ENCODE data around the gene ATP2C2. TPM values are rescaled to one million over a fixed set of nuclear protein-coding genes. Genes with fewer than 3 reads are reported as not detected.

Gene ATP2C2
- total RNA-seq, 1 experiment from 2014 or later = 4.0 TPM

GRCh38 chr16:84354306-84354705, 14.0 kb upstream of the ATP2C2 start:
- no peak overlapping the region for H3T11ph ChIP-seq (ENCODE audit: low read length)
- H3K23me2 ChIP-seq (ENCODE audit: insufficient read length, low read depth, low read length, poor library complexity, severe bottlenecking) = no peaks in the 10 kb centered on the region
- H3K27ac Mint-ChIP-seq = no peak overlapping the region
- H3K27me3 ChIP-seq (ENCODE audit: insufficient read depth, low read length) = no peaks in the 10 kb centered on the region
- no peak overlapping the region for H2BK20ac ChIP-seq (ENCODE audit: low read depth, low read length, poor library complexity, severe bottlenecking)
- no peak overlapping the region for H3K4me2 ChIP-seq (ENCODE audit: insufficient read depth, insufficient read length, low read length)
- H2BK12ac ChIP-seq (ENCODE audit: insufficient read length, low read depth, low read length) = no peak overlapping the region
- no peak for TF ChIP-seq CTCF (conservative IDR thresholded peaks at IDR 0.05)
- H3K27me3 Mint-ChIP-seq (ENCODE audit: low read depth) = peaks cover 4% of the 10 kb centered on the region
- no peak for DNase-seq
- no peaks in the 10 kb centered on the region for H3K9me3 ChIP-seq (ENCODE audit: control insufficient read depth, low read depth, low read length)
- no peak overlapping the region for H2BK5ac ChIP-seq (ENCODE audit: insufficient read length, low read length)
- H3K14ac ChIP-seq (ENCODE audit: insufficient read depth, low read length) = no peak overlapping the region
- H3K4me1 ChIP-seq (ENCODE audit: insufficient read depth, low read length) = no peaks in the 10 kb centered on the region
- no peak overlapping the region for H4K5ac ChIP-seq (ENCODE audit: insufficient read length, low read depth, low read length)
- H3K23ac ChIP-seq (ENCODE audit: insufficient read length, low read depth, low read length) = no peak overlapping the region
- H2BK120ac ChIP-seq (ENCODE audit: low read depth, low read length, poor library complexity, severe bottlenecking) = no peak overlapping the region
- H4K20me1 ChIP-seq (ENCODE audit: control insufficient read depth, insufficient read depth, insufficient read length) = no peaks in the 10 kb centered on the region
- no peak overlapping the region for H4K91ac ChIP-seq (ENCODE audit: insufficient read length, low read depth, low read length)
- no peak overlapping the region for H4K8ac ChIP-seq (replicated peaks; ENCODE audit: insufficient read length, low read depth, low read length)
- H2AK5ac ChIP-seq (ENCODE audit: insufficient read length, low read length) = no peak overlapping the region
- H3K9me3 Mint-ChIP-seq = no peaks in the 10 kb centered on the region; a peak in 1 of 5 replicates
- H3K18ac ChIP-seq (ENCODE audit: insufficient read length, low read depth, low read length) = no peak overlapping the region
- no peak overlapping the region for H2BK15ac ChIP-seq (ENCODE audit: low read depth, low read length)
- no peak overlapping the region for H3K9ac ChIP-seq (ENCODE audit: extremely low read depth, insufficient read length, low read length)
- H3K79me2 ChIP-seq (ENCODE audit: insufficient read depth, low read length) = no peaks in the 10 kb centered on the region
- H3K4me1 Mint-ChIP-seq = peaks cover 7 to 21% of the 10 kb centered on the region in 2 experiments; a peak in 3 of 4 replicates
- no peak overlapping the region for H3K4me3 Mint-ChIP-seq
- H2AFZ ChIP-seq (ENCODE audit: low read length) = no peak overlapping the region
- no CpG with 5 or more reads among the region's 6 CpGs for WGBS (ENCODE audit: extremely low coverage, insufficient read length, low lambda C conversion rate)
- no peaks in the 10 kb centered on the region; a peak in 1 of 7 replicates for H3K36me3 Mint-ChIP-seq (ENCODE audit: insufficient read depth in 1 of 3, low read depth in 3 of 3)
- H3K79me1 ChIP-seq (ENCODE audit: insufficient read depth, low read depth, low read length, poor library complexity, severe bottlenecking) = no peaks in the 10 kb centered on the region
- no peak overlapping the region for H3K27ac ChIP-seq (ENCODE audit: insufficient read length, low read depth, low read length)
- H3K56ac ChIP-seq (ENCODE audit: insufficient read length, low read depth, low read length) = no peak overlapping the region
- no peak overlapping the region for H3K4ac ChIP-seq (ENCODE audit: low read depth, low read length)

All from H9 (cell line).